PC-3 (cell line): ENCODE data around the gene TAT. TPM values are rescaled to one million over a fixed set of nuclear protein-coding genes. Genes with fewer than 3 reads are reported as not detected.

ENCODE experiments used
- ATAC-seq: fragments of 200-7000 bp; cut with Tn5 transposase; 2 replicates; pipeline ENCODE4 v1.9.1; 2020; ENCODE audit warnings: mild to moderate bottlenecking, moderate library complexity
- BruUV-seq: library from RNA; stranded (reverse); fragments of 400-500 nt; replicated peaks from 2 replicates; lab custom pipeline; 2021; lab: Mats Ljungman, UMichigan
- CTCF ChIA-PET: fragments of 300-600 bp; sonication (Branson Sonifier 250); formaldehyde crosslinking; loops from one replicate; lab custom pipeline; 2022; ENCODE audit warnings: antibody characterized with exemption; lab: Charles Lee
- POLR2A ChIA-PET: fragments of 300-600 bp; sonication (Branson Sonifier 250); formaldehyde crosslinking; loops from one replicate; lab custom pipeline; 2022; ENCODE audit warnings: antibody characterized with exemption; ENCODE audit not compliant: unreplicated experiment; lab: Charles Lee
- DNase-seq: peaks from one replicate; pipeline ENCODE4 v3.0.0-alpha.2; 2015
- H2AFZ ChIP-seq: fragments of 300-600 bp; sonication (generic); 2 replicates; pipeline ENCODE4 v1.6.0; 2016; ENCODE audit warnings: antibody characterized with exemption, low read length
- H3F3A ChIP-seq: fragments of 300-600 bp; sonication (generic); one replicate; pipeline ENCODE4 v1.6.0; 2017; ENCODE audit warnings: antibody characterized with exemption, low read length, control low read depth, mild to moderate bottlenecking; ENCODE audit not compliant: unreplicated experiment
- H3K27ac ChIP-seq: fragments of 300-600 bp; sonication (generic); 2 replicates; pipeline ENCODE4 v1.5.1; 2016; ENCODE audit warnings: mild to moderate bottlenecking, low read length
- H3K27me3 ChIP-seq: fragments of 300-600 bp; sonication (generic); 2 replicates; pipeline ENCODE4 v1.6.1; 2016; ENCODE audit warnings: low read length, mixed read lengths
- H3K36me3 ChIP-seq: fragments of 300-600 bp; sonication (generic); 2 replicates; pipeline ENCODE4 v1.6.1; 2016; ENCODE audit warnings: low read depth, mixed run types, low read length, mixed read lengths
- H3K4me1 ChIP-seq: fragments of 300-600 bp; sonication (generic); 2 replicates; pipeline ENCODE4 v1.5.1; 2016; ENCODE audit warnings: low read length; ENCODE audit not compliant: insufficient read depth
- H3K4me2 ChIP-seq: fragments of 300-600 bp; sonication (generic); 2 replicates; pipeline ENCODE4 v1.6.0; 2016; ENCODE audit warnings: low read length
- H3K4me3 ChIP-seq: fragments of 300-600 bp; sonication (generic); 2 replicates; pipeline ENCODE4 v1.5.1; 2016; ENCODE audit warnings: mild to moderate bottlenecking, low read length, mixed read lengths
- H3K79me2 ChIP-seq: fragments of 300-600 bp; sonication (generic); 2 replicates; pipeline ENCODE4 v1.6.1; 2017; ENCODE audit warnings: low read length, mixed read lengths
- H3K9ac ChIP-seq: fragments of 300-600 bp; sonication (generic); 2 replicates; pipeline ENCODE4 v1.6.0; 2016; ENCODE audit warnings: mild to moderate bottlenecking, low read length
- H3K9me2 ChIP-seq: fragments of 300-600 bp; sonication (generic); replicated peaks from 2 replicates; pipeline ENCODE4 v1.6.1; 2016; ENCODE audit warnings: mixed run types, low read length, mixed read lengths
- H3K9me3 ChIP-seq: fragments of 300-600 bp; sonication (generic); 2 replicates; pipeline ENCODE4 v1.6.1; 2016; ENCODE audit warnings: low read length, mixed read lengths
- H4K20me1 ChIP-seq: fragments of 300-600 bp; sonication (generic); 2 replicates; pipeline ENCODE4 v1.6.1; 2016; ENCODE audit warnings: low read length, mixed read lengths
- CTCF ChIP-seq: fragments of 300-600 bp; sonication (generic); conservative IDR thresholded peaks from 2 replicates; pipeline ENCODE4 v1.5.1; 2017; ENCODE audit warnings: antibody characterized with exemption, low read depth, mild to moderate bottlenecking, low read length
- EZH2 ChIP-seq: fragments of 300-600 bp; sonication (generic); IDR thresholded peaks from one replicate; pipeline ENCODE4 v1.6.1; 2017; ENCODE audit warnings: antibody characterized with exemption, mild to moderate bottlenecking, low read length; ENCODE audit not compliant: unreplicated experiment
- EZH2phosphoT487 ChIP-seq: fragments of 300-600 bp; sonication (generic); IDR thresholded peaks from 2 replicates; pipeline ENCODE4 v1.6.1; 2018; ENCODE audit warnings: mild to moderate bottlenecking, antibody characterized with exemption, low read length, borderline replicate concordance
- intact Hi-C: fragments of 100-400 bp; cut with micrococcal nuclease; formaldehyde crosslinking; loops from 2 replicates; pipeline ENCODE4 v1.9.0; 2023
- total RNA-seq: library from RNA; depleted of rRNA; stranded (reverse); fragments of >200 nt; gene quantifications from 2 replicates; pipeline ENCODE4 v1.2.3, GENCODE V29; 2014

The TAT gene
- total RNA-seq, 1 experiment from 2014 or later = not detected

DNA sequence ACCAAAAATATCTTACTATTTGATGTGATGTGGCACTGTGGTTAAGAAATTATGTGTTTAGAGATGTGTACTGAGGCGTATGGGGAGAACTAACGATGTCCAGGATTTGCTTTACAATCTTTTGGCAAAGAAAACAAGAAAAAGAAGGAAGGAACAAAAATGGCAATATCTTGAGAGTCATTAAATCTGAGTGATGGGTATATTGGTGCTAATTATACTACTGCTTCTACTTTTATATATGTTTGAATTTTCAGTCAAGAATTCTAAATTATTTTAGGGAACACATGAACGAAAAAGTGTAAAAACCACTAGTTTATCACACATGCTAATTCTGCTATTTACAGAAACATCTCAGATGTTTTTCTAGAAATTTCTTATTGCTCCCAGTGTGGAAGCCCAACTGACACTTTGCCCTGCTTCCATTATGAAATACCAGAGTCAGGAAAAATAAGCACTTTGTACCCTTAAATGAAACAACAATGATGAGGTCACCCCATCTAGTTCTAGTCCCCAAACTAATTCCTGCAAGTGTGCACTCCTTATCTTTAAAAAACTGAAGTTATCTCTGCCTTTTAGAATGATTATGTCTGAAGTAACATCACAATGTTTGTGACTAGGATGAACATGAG lies 18.8 kb downstream of the TAT start:
- Histone ChIP-seq H2AFZ (no peak overlapping the region), H3K4me3 (no peak overlapping the region), H3K9me2 (no peaks in the 10 kb centered on the region), H3K36me3 (no peaks in the 10 kb centered on the region), H3K27ac (no peak overlapping the region), H3K9me3 (no peaks in the 10 kb centered on the region), H3K4me2 (no peak overlapping the region), H3K4me1 (no peaks in the 10 kb centered on the region), H3F3A (no peaks in the 10 kb centered on the region), H4K20me1 (no peaks in the 10 kb centered on the region), H3K79me2 (no peaks in the 10 kb centered on the region), H3K9ac (no peak overlapping the region), H3K27me3 (no peaks in the 10 kb centered on the region)
- BruUV-seq = no TSS peak
- ATAC-seq = no peak
- intact Hi-C loops = no loop called here
- POLR2A ChIA-PET = no interaction called here
- DNase-seq = no peak
- CTCF ChIA-PET = no interaction called here
- TF ChIP-seq EZH2phosphoT487 (no peak), EZH2 (no peak), CTCF (no peak)

DNA sequence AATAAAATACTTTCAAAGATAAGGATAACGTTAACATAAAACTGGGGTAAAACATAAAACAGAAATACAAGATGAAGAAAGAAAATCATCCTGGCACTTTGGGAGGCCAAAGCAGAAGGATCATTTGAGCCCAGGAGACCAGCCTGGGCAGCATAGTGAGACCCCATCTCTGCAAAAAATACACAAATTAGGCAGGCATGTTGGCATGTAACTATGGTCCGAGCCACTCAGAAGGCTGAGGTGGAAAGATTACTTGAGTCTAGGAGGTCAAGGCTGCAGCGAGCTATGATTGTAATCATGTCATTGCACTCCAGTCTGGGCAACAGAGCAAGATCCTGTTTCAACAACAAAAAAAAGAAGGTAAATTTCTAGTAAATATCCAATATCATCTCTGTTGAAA lies 19.6 kb downstream of the TAT start:
- ATAC-seq (no peak), DNase-seq (no peak)
- H3K4me3 ChIP-seq = no peak overlapping the region
- H3K27ac ChIP-seq = no peak overlapping the region
- POLR2A ChIA-PET = no interaction called here
- no peaks in the 10 kb centered on the region; the same call in 1 of the 2 replicates for H3K27me3 ChIP-seq
- no peaks in the 10 kb centered on the region for H3K9me2 ChIP-seq
- H3K36me3 ChIP-seq = no peaks in the 10 kb centered on the region
- no peak overlapping the region for H3K9ac ChIP-seq
- TF ChIP-seq CTCF = no peak
- TF ChIP-seq EZH2phosphoT487 = no peak
- TF ChIP-seq EZH2 = no peak
- no peaks in the 10 kb centered on the region for H4K20me1 ChIP-seq
- no peak overlapping the region for H2AFZ ChIP-seq
- H3K79me2 ChIP-seq = no peaks in the 10 kb centered on the region
- no peaks in the 10 kb centered on the region for H3K4me1 ChIP-seq
- H3K4me2 ChIP-seq = no peak overlapping the region
- H3F3A ChIP-seq = no peaks in the 10 kb centered on the region
- intact Hi-C loops = no loop called here
- CTCF ChIA-PET = no interaction called here
- H3K9me3 ChIP-seq = no peaks in the 10 kb centered on the region
- no TSS peak for BruUV-seq

- H3K9ac ChIP-seq = no peak overlapping the region
- H3K36me3 ChIP-seq = no peaks in the 10 kb centered on the region
- no peaks in the 10 kb centered on the region for H3K79me2 ChIP-seq
- DNase-seq (no peak), ATAC-seq (no peak)
- CTCF ChIA-PET = no interaction called here
- POLR2A ChIA-PET = no interaction called here
- H3K9me2 ChIP-seq = no peaks in the 10 kb centered on the region
- no peaks in the 10 kb centered on the region for H3K4me1 ChIP-seq
- no peaks in the 10 kb centered on the region for H4K20me1 ChIP-seq
- no peak overlapping the region for H3K4me2 ChIP-seq
- BruUV-seq = no TSS peak
- no peak overlapping the region for H3K4me3 ChIP-seq
- H3K9me3 ChIP-seq = no peaks in the 10 kb centered on the region
- no peak for TF ChIP-seq CTCF
- no peak overlapping the region for H2AFZ ChIP-seq
- no peaks in the 10 kb centered on the region for H3F3A ChIP-seq
- H3K27ac ChIP-seq = no peak overlapping the region
- H3K27me3 ChIP-seq = peaks cover 4% of the 10 kb centered on the region
- intact Hi-C loops = no loop called here
Observed at GRCh38 chr16:71555230-71555891, 21.5 kb downstream of the TAT start.
